Endodermal cell (in vitro differentiated cells): Measurements from ENCODE around the gene RBM15B. TPM values are rescaled to one million over a fixed set of nuclear protein-coding genes. Genes with fewer than 3 reads are reported as not detected.

Experiments used
- DNase-seq: peaks from one replicate; pipeline ENCODE4 v3.0.0-alpha.2; 2017
- H3K27ac ChIP-seq: 2 replicates; pipeline ENCODE4 v1.5.1; 2013; ENCODE audit warnings: mild to moderate bottlenecking, low read depth, low read length, moderate library complexity
- H3K27me3 ChIP-seq: 2 replicates; pipeline ENCODE4 v1.6.1; 2013; ENCODE audit warnings: mild to moderate bottlenecking, low read length, moderate library complexity; ENCODE audit not compliant: insufficient read depth, control insufficient read depth, poor library complexity, severe bottlenecking
- H3K36me3 ChIP-seq: 2 replicates; pipeline ENCODE4 v1.7.0; 2013; ENCODE audit warnings: mild to moderate bottlenecking, low read length, moderate library complexity; ENCODE audit not compliant: control insufficient read depth, insufficient read depth
- H3K4me1 ChIP-seq: one replicate; pipeline ENCODE4 v1.7.0; 2013; ENCODE audit warnings: low read length; ENCODE audit not compliant: control insufficient read depth, insufficient read depth
- H3K4me3 ChIP-seq: 2 replicates; pipeline ENCODE4 v1.5.1; 2013; ENCODE audit warnings: mild to moderate bottlenecking, low read length, moderate library complexity
- H3K9ac ChIP-seq: 2 replicates; pipeline ENCODE4 v1.6.1; 2013; ENCODE audit warnings: mild to moderate bottlenecking, low read length, moderate library complexity; ENCODE audit not compliant: poor library complexity, severe bottlenecking; ENCODE audit errors: extremely low read depth
- H3K9me3 ChIP-seq: 2 replicates; pipeline ENCODE4 v1.6.1; 2013; ENCODE audit warnings: mild to moderate bottlenecking, low read length, moderate library complexity; ENCODE audit not compliant: control insufficient read depth
- H3K27ac Mint-ChIP-seq: 2 replicates; pipeline ENCODE4 v1.8.0; 2020; ENCODE audit warnings: mixed read lengths
- H3K27me3 Mint-ChIP-seq: 2 replicates; pipeline ENCODE4 v1.8.0; 2021; ENCODE audit warnings: mild to moderate bottlenecking, mixed read lengths; ENCODE audit not compliant: insufficient read depth
- H3K36me3 Mint-ChIP-seq: 2 replicates; pipeline ENCODE4 v1.8.0; 2020; ENCODE audit warnings: low read depth, mixed read lengths
- H3K4me1 Mint-ChIP-seq: 2 replicates; pipeline ENCODE4 v1.8.0; 2020; ENCODE audit warnings: mixed read lengths
- H3K4me3 Mint-ChIP-seq: 2 replicates; pipeline ENCODE4 v1.8.0; 2020; ENCODE audit warnings: mild to moderate bottlenecking, moderate library complexity, mixed read lengths
- H3K9me3 Mint-ChIP-seq: 2 replicates; pipeline ENCODE4 v1.8.0; 2020; ENCODE audit warnings: mild to moderate bottlenecking, mixed read lengths
- CTCF ChIP-seq: fragments of 200-600 bp; sonication (generic); conservative IDR thresholded peaks from 2 replicates; pipeline ENCODE4 v1.5.0; 2021; ENCODE audit warnings: antibody characterized with exemption, mild to moderate bottlenecking
- WGBS, 2 experiments: methylation state at CpG; one replicate each; pipeline versions ENCODE4 v1.1.5 to v1.1.7; 2013; ENCODE audit warnings: missing lambda C conversion rate in 2 of 2, mixed read lengths in 1 of 2; ENCODE audit not compliant: insufficient coverage in 1 of 2, insufficient read length in 1 of 2; 5-methylcytosine and 5-hydroxymethylcytosine counted together
- total RNA-seq, 2 donors: library from RNA; stranded (reverse); fragmentation: NEBNext Ultra II Directional in 1 of 2; extraction: Animal tissue kit (Norgen Biotek cat#: 25700) in 1 of 2; gene quantifications; 2 replicates in 1 of 2; 3 replicates in 1 of 2; pipeline ENCODE4 v1.2.1, GENCODE V29; 2021

The RBM15B gene
- total RNA-seq, 2 donors from 2014 or later = 49.5 to 58.2 TPM

- H3K9me3 Mint-ChIP-seq = peaks cover 6% of the 10 kb centered on the region
- H3K36me3 Mint-ChIP-seq = peaks cover 48% of the 10 kb centered on the region
- no peak overlapping the region for H3K9ac ChIP-seq
- no peak overlapping the region for H3K27ac ChIP-seq
- H3K4me1 Mint-ChIP-seq = peaks cover 33% of the 10 kb centered on the region
- H3K4me3 ChIP-seq = peak overlapping the region; percentile 77
- TF ChIP-seq CTCF = no peak
- WGBS, 2 experiments = 94 to 97% methylated on average over 10 to 14 of the region's 14 CpGs
- H3K36me3 ChIP-seq = peaks cover 72% of the 10 kb centered on the region
- H3K27ac Mint-ChIP-seq = peak overlapping the region; percentile 32
- H3K4me3 Mint-ChIP-seq = peak overlapping the region; percentile 75
- H3K27me3 Mint-ChIP-seq = no peaks in the 10 kb centered on the region
- H3K27me3 ChIP-seq = no peaks in the 10 kb centered on the region
- peaks cover 16% of the 10 kb centered on the region for H3K4me1 ChIP-seq
- no peak for DNase-seq
- peaks cover 27% of the 10 kb centered on the region for H3K9me3 ChIP-seq
These were observed 2.5 kb downstream of the RBM15B start for GRCh38 chr3:51393564-51393963.

GRCh38 chr3:51394541-51394940, 3.5 kb downstream of the RBM15B start:
- H3K36me3 Mint-ChIP-seq = peaks cover 39% of the 10 kb centered on the region
- peak overlapping the region; percentile 37 for H3K27ac Mint-ChIP-seq
- no peak overlapping the region for H3K27ac ChIP-seq

GRCh38 chr3:51395493-51396213, 4.6 kb downstream of the RBM15B start:
- peaks cover 6% of the 10 kb centered on the region for H3K9me3 Mint-ChIP-seq
- no peak overlapping the region for H3K4me3 Mint-ChIP-seq
- no peak overlapping the region for H3K4me3 ChIP-seq
- H3K36me3 ChIP-seq = peaks cover 56% of the 10 kb centered on the region
- H3K36me3 Mint-ChIP-seq = peaks cover 47% of the 10 kb centered on the region
- H3K9me3 ChIP-seq = peaks cover 27% of the 10 kb centered on the region
- H3K27ac ChIP-seq = no peak overlapping the region
- WGBS, 2 experiments = 93 to 94% methylated on average over 10 to 12 of the region's 12 CpGs
- H3K27me3 ChIP-seq = no peaks in the 10 kb centered on the region
- H3K4me1 ChIP-seq = peaks cover 8% of the 10 kb centered on the region
- H3K27me3 Mint-ChIP-seq = no peaks in the 10 kb centered on the region
- H3K27ac Mint-ChIP-seq = no peak overlapping the region
- H3K4me1 Mint-ChIP-seq = peaks cover 23% of the 10 kb centered on the region
- no peak for TF ChIP-seq CTCF
- no peak overlapping the region for H3K9ac ChIP-seq
- no peak for DNase-seq

More at GRCh38 chr3:51394541-51394940, 3.5 kb downstream of the RBM15B start:
- Histone ChIP-seq H3K4me3 (peak overlapping the region; percentile 77), H3K36me3 (peaks cover 64% of the 10 kb centered on the region), H3K9me3 (peaks cover 27% of the 10 kb centered on the region), H3K9ac (no peak overlapping the region), H3K4me1 (peaks cover 12% of the 10 kb centered on the region), H3K27me3 (no peaks in the 10 kb centered on the region)
- Mint-ChIP-seq H3K4me1 (peaks cover 27% of the 10 kb centered on the region), H3K27me3 (no peaks in the 10 kb centered on the region), H3K4me3 (peak overlapping the region; percentile 75), H3K9me3 (peaks cover 6% of the 10 kb centered on the region)
- 94 to 100% methylated on average over 4 to 5 of the region's 5 CpGs for WGBS, 2 experiments
- no peak for DNase-seq
- no peak for TF ChIP-seq CTCF
